MM.1S (cell line): ENCODE data around the gene REEP2.

Experiments
- DNase-seq: peaks from one replicate; pipeline ENCODE4 v3.0.0-alpha.2; 2015
- H2AFZ ChIP-seq: fragments of 300-600 bp; sonication (generic); 2 replicates; pipeline ENCODE4 v1.6.0; 2016; ENCODE audit warnings: antibody characterized with exemption, low read length
- H3F3A ChIP-seq: fragments of 300-600 bp; sonication (generic); 2 replicates; pipeline ENCODE4 v1.6.1; 2016; ENCODE audit warnings: mild to moderate bottlenecking, antibody characterized with exemption, low read length, moderate library complexity, mixed read lengths; ENCODE audit not compliant: insufficient read depth
- H3K27ac ChIP-seq: fragments of 300-600 bp; sonication (generic); 2 replicates; pipeline ENCODE4 v1.5.1; 2016; ENCODE audit warnings: mild to moderate bottlenecking, low read length
- H3K27me3 ChIP-seq: fragments of 300-600 bp; sonication (generic); replicated peaks from 2 replicates; pipeline ENCODE4 v1.6.0; 2016; ENCODE audit warnings: low read length; ENCODE audit not compliant: insufficient read depth
- H3K36me3 ChIP-seq: fragments of 300-600 bp; sonication (generic); replicated peaks from 2 replicates; pipeline ENCODE4 v1.6.1; 2016; ENCODE audit warnings: mild to moderate bottlenecking, low read length, mixed read lengths; ENCODE audit not compliant: insufficient read depth
- H3K4me1 ChIP-seq: fragments of 300-600 bp; sonication (generic); 2 replicates; pipeline ENCODE4 v1.6.1; 2016; ENCODE audit warnings: low read length, mixed read lengths
- H3K4me2 ChIP-seq: fragments of 300-600 bp; sonication (generic); 2 replicates; pipeline ENCODE4 v1.6.0; 2016; ENCODE audit warnings: low read depth, low read length
- H3K4me3 ChIP-seq: fragments of 300-600 bp; sonication (generic); 2 replicates; pipeline ENCODE4 v1.5.1; 2016; ENCODE audit warnings: low read length, mixed read lengths
- H3K79me2 ChIP-seq: fragments of 300-600 bp; sonication (generic); 2 replicates; pipeline ENCODE4 v1.6.1; 2016; ENCODE audit warnings: mixed run types, low read length, mixed read lengths
- H3K9ac ChIP-seq: fragments of 300-600 bp; sonication (generic); 2 replicates; pipeline ENCODE4 v1.6.1; 2016; ENCODE audit warnings: low read length, mixed read lengths
- H3K9me2 ChIP-seq: fragments of 300-600 bp; sonication (generic); replicated peaks from 2 replicates; pipeline ENCODE4 v1.6.1; 2016; ENCODE audit warnings: mild to moderate bottlenecking, low read length, mixed read lengths; ENCODE audit not compliant: insufficient read depth
- H3K9me3 ChIP-seq: fragments of 300-600 bp; sonication (generic); replicated peaks from 2 replicates; pipeline ENCODE4 v1.6.1; 2016; ENCODE audit warnings: mild to moderate bottlenecking, low read length, mixed read lengths; ENCODE audit not compliant: insufficient read depth
- H4K20me1 ChIP-seq: fragments of 300-600 bp; sonication (generic); 2 replicates; pipeline ENCODE4 v1.6.1; 2016; ENCODE audit warnings: mild to moderate bottlenecking, low read length, moderate library complexity, mixed read lengths; ENCODE audit not compliant: insufficient read depth
- CTCF ChIP-seq: fragments of 300-600 bp; sonication (generic); IDR thresholded peaks from 2 replicates; pipeline ENCODE4 v1.5.1; 2016; ENCODE audit warnings: antibody characterized with exemption, low read length, mixed read lengths
- EZH2 ChIP-seq: fragments of 300-600 bp; sonication (generic); optimal IDR thresholded peaks from 2 replicates; pipeline ENCODE3; 2017; ENCODE audit warnings: low read depth, mild to moderate bottlenecking, antibody characterized with exemption, low read length, mixed read lengths
- EZH2phosphoT487 ChIP-seq: fragments of 300-600 bp; sonication (generic); IDR thresholded peaks from 2 replicates; pipeline ENCODE4 v1.6.1; 2018; ENCODE audit warnings: antibody characterized with exemption, low read length

The REEP2 gene

GRCh38 chr5:138466900-138467710, 28.2 kb downstream of the REEP2 start:
- Histone ChIP-seq H3K79me2 (no peaks in the 10 kb centered on the region), H3K9ac (no peak overlapping the region), H3K9me2 (no peaks in the 10 kb centered on the region), H4K20me1 (no peaks in the 10 kb centered on the region), H3K27ac (no peak overlapping the region), H3K4me1 (no peaks in the 10 kb centered on the region), H3K4me2 (no peak overlapping the region), H3K27me3 (peaks cover 30% of the 10 kb centered on the region), H3K4me3 (no peak overlapping the region), H3K9me3 (no peaks in the 10 kb centered on the region), H3F3A (peaks cover 6% of the 10 kb centered on the region; the same call in 1 of the 2 replicates), H3K36me3 (no peaks in the 10 kb centered on the region), H2AFZ (no peak overlapping the region)
- TF ChIP-seq CTCF, result no peak
- TF ChIP-seq EZH2phosphoT487, result no peak
- no peak for TF ChIP-seq EZH2
- no peak for DNase-seq

- H3K27me3 ChIP-seq, result peaks cover 30% of the 10 kb centered on the region
- H3K9me3 ChIP-seq, result no peaks in the 10 kb centered on the region
- no peak overlapping the region for H3K4me2 ChIP-seq
- no peaks in the 10 kb centered on the region for H3K36me3 ChIP-seq
- no peaks in the 10 kb centered on the region for H3K4me1 ChIP-seq
- no peak overlapping the region for H3K9ac ChIP-seq
- no peak for DNase-seq
- H2AFZ ChIP-seq, result no peak overlapping the region
- H3K27ac ChIP-seq, result no peak overlapping the region
- no peaks in the 10 kb centered on the region for H4K20me1 ChIP-seq
- no peaks in the 10 kb centered on the region for H3K79me2 ChIP-seq
- no peaks in the 10 kb centered on the region for H3K9me2 ChIP-seq
- TF ChIP-seq CTCF (no peak), EZH2 (no peak), EZH2phosphoT487 (no peak)
- H3F3A ChIP-seq, result peaks cover 6% of the 10 kb centered on the region; the same call in 1 of the 2 replicates
- no peak overlapping the region for H3K4me3 ChIP-seq
Observed at GRCh38 chr5:138467711-138468132, 28.9 kb downstream of the REEP2 start.

GRCh38 chr5:138468133-138468965, 29.5 kb downstream of the REEP2 start:
- Histone ChIP-seq H3K36me3 (no peaks in the 10 kb centered on the region), H3K9me3 (no peaks in the 10 kb centered on the region), H3K27ac (no peak overlapping the region), H3K4me3 (no peak overlapping the region), H3K9ac (no peak overlapping the region), H3K79me2 (no peaks in the 10 kb centered on the region), H3K4me2 (no peak overlapping the region), H3F3A (peaks cover 6% of the 10 kb centered on the region; the same call in 1 of the 2 replicates), H4K20me1 (no peaks in the 10 kb centered on the region), H3K27me3 (peaks cover 30% of the 10 kb centered on the region), H3K9me2 (no peaks in the 10 kb centered on the region), H2AFZ (no peak overlapping the region), H3K4me1 (no peaks in the 10 kb centered on the region)
- no peak for TF ChIP-seq EZH2
- no peak for TF ChIP-seq EZH2phosphoT487
- TF ChIP-seq CTCF, result no peak
- DNase-seq, result no peak
